ENCODE data around the gene IVD.

Gene IVD

DNA sequence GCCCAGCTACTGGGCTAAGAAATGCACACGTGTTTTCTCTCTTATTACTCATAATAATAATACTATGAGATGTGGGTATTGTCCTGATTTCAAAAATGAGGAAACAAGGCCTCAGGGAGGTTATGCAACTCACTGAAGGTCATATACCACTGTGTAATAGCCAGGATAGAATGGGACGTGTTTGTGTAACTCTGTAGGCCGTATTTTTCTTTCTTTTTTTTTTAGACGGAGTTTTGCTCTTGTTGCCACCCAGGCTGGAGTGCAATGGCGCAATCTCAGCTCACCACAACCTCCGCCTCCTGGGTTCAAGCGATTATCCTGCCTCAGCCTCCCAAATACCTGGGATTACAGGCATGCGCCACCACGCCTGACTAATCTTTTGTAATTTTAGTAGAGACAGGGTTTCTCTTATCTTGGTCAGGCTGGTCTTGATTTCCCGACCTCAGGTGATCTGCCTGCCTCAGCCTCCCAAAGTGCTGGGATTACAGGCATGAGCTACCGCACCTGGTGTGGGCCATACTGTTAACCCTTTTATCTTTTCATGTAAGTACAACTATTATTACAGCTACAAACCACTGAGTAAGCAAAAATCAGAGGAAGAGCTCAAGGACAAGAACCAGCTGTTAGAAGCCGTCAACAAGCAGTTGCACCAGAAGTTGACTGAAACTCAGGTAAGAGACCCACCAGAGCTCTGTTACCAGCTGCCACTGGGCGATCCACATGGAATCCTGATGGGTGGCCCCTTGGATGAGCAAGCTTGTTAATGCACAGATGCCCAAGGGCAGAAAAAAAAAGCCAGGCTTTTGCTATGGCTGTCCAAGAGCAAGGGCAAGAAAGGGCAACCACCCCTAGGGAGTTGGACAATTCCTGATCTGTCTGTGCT, 16.4 kb upstream of the IVD start:
- Histone ChIP-seq H3K79me2 (ENCODE audit: control insufficient read depth, low read length) (peaks cover 22% of the 10 kb centered on the region), H3K36me3 (ENCODE audit: control insufficient read depth, low read length) (peaks cover 92% of the 10 kb centered on the region), H3F3A (ENCODE audit: control insufficient read depth, insufficient read depth) (peaks cover 2% of the 10 kb centered on the region; the same call in 1 of the 2 replicates), H3K27me3 (ENCODE audit: control insufficient read depth, low read length) (no peaks in the 10 kb centered on the region), H3K9me3 (ENCODE audit: control insufficient read depth, insufficient read depth, low read length) (no peaks in the 10 kb centered on the region), H3K4me2 (ENCODE audit: low read length) (no peak overlapping the region), H3K4me3 (ENCODE audit: low read length) (no peak overlapping the region), H4K20me1 (ENCODE audit: control insufficient read depth, insufficient read depth, low read depth, low read length) (no peaks in the 10 kb centered on the region), H3K9me2 (replicated peaks; ENCODE audit: control insufficient read depth, low read length) (no peaks in the 10 kb centered on the region), H3K4me1 (ENCODE audit: control insufficient read depth, low read length) (peaks cover 8% of the 10 kb centered on the region), H3K27ac (ENCODE audit: low read depth, low read length) (no peak overlapping the region)
- TF ChIP-seq, protein P1, sequence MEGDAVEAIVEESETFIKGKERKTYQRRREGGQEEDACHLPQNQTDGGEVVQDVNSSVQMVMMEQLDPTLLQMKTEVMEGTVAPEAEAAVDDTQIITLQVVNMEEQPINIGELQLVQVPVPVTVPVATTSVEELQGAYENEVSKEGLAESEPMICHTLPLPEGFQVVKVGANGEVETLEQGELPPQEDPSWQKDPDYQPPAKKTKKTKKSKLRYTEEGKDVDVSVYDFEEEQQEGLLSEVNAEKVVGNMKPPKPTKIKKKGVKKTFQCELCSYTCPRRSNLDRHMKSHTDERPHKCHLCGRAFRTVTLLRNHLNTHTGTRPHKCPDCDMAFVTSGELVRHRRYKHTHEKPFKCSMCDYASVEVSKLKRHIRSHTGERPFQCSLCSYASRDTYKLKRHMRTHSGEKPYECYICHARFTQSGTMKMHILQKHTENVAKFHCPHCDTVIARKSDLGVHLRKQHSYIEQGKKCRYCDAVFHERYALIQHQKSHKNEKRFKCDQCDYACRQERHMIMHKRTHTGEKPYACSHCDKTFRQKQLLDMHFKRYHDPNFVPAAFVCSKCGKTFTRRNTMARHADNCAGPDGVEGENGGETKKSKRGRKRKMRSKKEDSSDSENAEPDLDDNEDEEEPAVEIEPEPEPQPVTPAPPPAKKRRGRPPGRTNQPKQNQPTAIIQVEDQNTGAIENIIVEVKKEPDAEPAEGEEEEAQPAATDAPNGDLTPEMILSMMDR (IDR thresholded peaks at IDR 0.05; ENCODE audit: low read depth, low read length, poor library complexity, severe bottlenecking) = no peak
- no peak for TF ChIP-seq EZH2phosphoT487 (IDR thresholded peaks at IDR 0.05; ENCODE audit: borderline replicate concordance, low read length)

DNA sequence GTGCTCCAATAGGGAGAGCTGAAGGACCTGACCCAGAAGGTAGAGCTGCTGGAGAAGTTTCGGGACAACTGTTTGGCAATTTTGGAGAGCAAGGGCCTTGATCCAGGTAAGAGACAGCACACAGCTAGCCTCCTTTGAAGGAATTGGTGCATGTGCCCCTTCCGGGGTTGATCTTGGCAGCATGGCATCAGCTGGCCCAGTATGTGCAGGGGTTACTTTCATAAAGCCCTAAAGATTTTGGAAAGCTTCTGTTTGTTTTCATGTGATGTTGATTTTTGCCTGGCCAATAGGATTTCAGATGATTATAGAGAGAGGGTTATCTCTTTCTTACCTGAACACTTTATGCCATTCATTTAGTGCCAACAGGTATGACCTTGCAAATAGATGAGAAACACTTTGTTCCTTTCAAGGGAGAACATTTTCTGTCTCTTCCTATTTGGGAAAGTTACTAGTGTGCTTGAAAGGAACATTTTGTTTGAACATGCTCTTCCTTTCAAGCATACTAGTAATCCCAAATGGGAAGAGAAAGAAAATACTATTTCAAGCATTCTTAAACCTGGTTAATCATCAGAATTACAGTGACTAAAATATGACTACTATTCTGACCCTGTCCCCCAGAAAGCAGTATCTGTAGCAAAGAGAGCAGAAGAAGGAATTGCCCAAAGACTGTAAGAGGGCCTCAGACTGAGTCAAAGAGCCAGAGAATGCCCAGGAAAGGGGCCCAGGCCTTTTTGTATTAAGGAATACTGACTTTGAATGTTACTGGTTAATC, 15.6 kb upstream of the IVD start:
- Histone ChIP-seq H3K9me3 (ENCODE audit: control insufficient read depth, insufficient read depth, low read length) (no peaks in the 10 kb centered on the region), H3K36me3 (ENCODE audit: control insufficient read depth, low read length) (peaks cover 87% of the 10 kb centered on the region), H3K27me3 (ENCODE audit: control insufficient read depth, low read length) (no peaks in the 10 kb centered on the region), H3K4me3 (ENCODE audit: low read length) (no peak overlapping the region), H3K4me2 (ENCODE audit: low read length) (no peak overlapping the region), H3F3A (ENCODE audit: control insufficient read depth, insufficient read depth) (peaks cover 2% of the 10 kb centered on the region; the same call in 1 of the 2 replicates), H3K9me2 (replicated peaks; ENCODE audit: control insufficient read depth, low read length) (no peaks in the 10 kb centered on the region), H3K79me2 (ENCODE audit: control insufficient read depth, low read length) (peaks cover 14% of the 10 kb centered on the region), H3K4me1 (ENCODE audit: control insufficient read depth, low read length) (no peaks in the 10 kb centered on the region; the same call in 1 of the 2 replicates), H4K20me1 (ENCODE audit: control insufficient read depth, insufficient read depth, low read depth, low read length) (no peaks in the 10 kb centered on the region), H3K27ac (ENCODE audit: low read depth, low read length) (no peak overlapping the region)
- no peak for TF ChIP-seq EZH2phosphoT487 (IDR thresholded peaks at IDR 0.05; ENCODE audit: borderline replicate concordance, low read length)
- TF ChIP-seq, protein P1 (IDR thresholded peaks at IDR 0.05; ENCODE audit: low read depth, low read length, poor library complexity, severe bottlenecking) = no peak

- H4K20me1 ChIP-seq (ENCODE audit: control insufficient read depth, insufficient read depth, low read depth, low read length) = no peaks in the 10 kb centered on the region
- no peaks in the 10 kb centered on the region for H3K79me2 ChIP-seq (ENCODE audit: control insufficient read depth, low read length)
- TF ChIP-seq, protein P1 (IDR thresholded peaks at IDR 0.05; ENCODE audit: low read depth, low read length, poor library complexity, severe bottlenecking) = no peak
- TF ChIP-seq EZH2phosphoT487 (IDR thresholded peaks at IDR 0.05; ENCODE audit: borderline replicate concordance, low read length) = no peak
- H3K9me3 ChIP-seq (ENCODE audit: control insufficient read depth, insufficient read depth, low read length) = no peaks in the 10 kb centered on the region
- peaks cover 9% of the 10 kb centered on the region for H3F3A ChIP-seq (ENCODE audit: control insufficient read depth, insufficient read depth)
- H3K27me3 ChIP-seq (ENCODE audit: control insufficient read depth, low read length) = no peaks in the 10 kb centered on the region
- H3K27ac ChIP-seq (ENCODE audit: low read depth, low read length) = no peak overlapping the region
- no peak overlapping the region for H3K4me3 ChIP-seq (ENCODE audit: low read length)
- no peak overlapping the region for H3K4me2 ChIP-seq (ENCODE audit: low read length)
- H3K36me3 ChIP-seq (ENCODE audit: control insufficient read depth, low read length) = peaks cover 59% of the 10 kb centered on the region
- H3K4me1 ChIP-seq (ENCODE audit: control insufficient read depth, low read length) = peaks cover 9% of the 10 kb centered on the region
- no peaks in the 10 kb centered on the region for H3K9me2 ChIP-seq (replicated peaks; ENCODE audit: control insufficient read depth, low read length)
These were observed 12.3 kb upstream of the IVD start for GRCh38 chr15:40392986-40393948.

Data from DOHH2 (cell line).